ENCODE measurements around the gene FREY1. TPM values are rescaled to one million over a fixed set of nuclear protein-coding genes. Genes with fewer than 3 reads are reported as not detected.

The FREY1 gene
- total and polyA plus RNA-seq, 2 donors (not counting 1 experiment from before 2014, with no cell fraction given): 0.82 to 6.6 TPM

GRCh38 chr11:45920531-45921477 lies 13.7 kb upstream of the FREY1 start:
- Histone ChIP-seq H3K36me3 (replicated peaks in 1 of 2; ENCODE audit: control extremely low read depth in 1 of 2, control insufficient read depth in 1 of 2, extremely low read depth in 1 of 2, insufficient read depth in 2 of 2, low read length in 1 of 2) (peaks cover 0 to 17% of the 10 kb centered on the region in 2 experiments), H3K9me3 (ENCODE audit: control extremely low read depth in 1 of 3, control insufficient read depth in 2 of 3, insufficient read depth in 1 of 3, low read length in 2 of 3) (no peaks in the 10 kb centered on the region), H3K9ac (ENCODE audit: low read length) (no peak overlapping the region), H3K4me3 (ENCODE audit: control extremely low read depth in 1 of 5, extremely low read depth in 1 of 5, insufficient read depth in 1 of 5, low read depth in 2 of 5, low read length in 4 of 5) (peak overlapping the region in 1 of 5 experiments; percentile 92), H2AFZ (ENCODE audit: insufficient read depth, low read depth, low read length, poor library complexity, severe bottlenecking) (no peak overlapping the region), H3K27me3 (replicated peaks in 1 of 4; ENCODE audit: control extremely low read depth in 1 of 4, control insufficient read depth in 3 of 4, insufficient read depth in 4 of 4, low read length in 3 of 4) (no peaks in the 10 kb centered on the region), H3K79me2 (ENCODE audit: control insufficient read depth, insufficient read depth, low read length) (peaks cover 62% of the 10 kb centered on the region), H3K4me1 (ENCODE audit: control insufficient read depth in 2 of 2, insufficient read depth in 2 of 2, low read length in 2 of 2) (peaks cover 55 to 76% of the 10 kb centered on the region in 2 donors), H3K27ac (ENCODE audit: low read length in 2 of 2) (peak overlapping the region in 1 of 2 donors; percentile 62), H4K20me1 (ENCODE audit: control insufficient read depth, insufficient read depth, low read length, poor library complexity, severe bottlenecking) (peaks cover 29% of the 10 kb centered on the region), H3K4me2 (replicated peaks; ENCODE audit: low read depth, low read length, poor library complexity, severe bottlenecking) (peak overlapping the region; percentile 98)
- ChIA-PET POLR2A (interaction anchor here (9.1 kb wide), 1 partner anchor 13 kb away, joined by 162 read pairs; no protein-coding TSS in a partner anchor), CTCF (interaction anchor here (8.3 to 9.6 kb wide), 2 partner anchors 14 to 44 kb away, joined by 58 to 98 read pairs; no protein-coding TSS in a partner anchor)
- TF ChIP-seq EZH2 (IDR thresholded peaks at IDR 0.05; ENCODE audit: borderline replicate concordance, insufficient read depth, low read depth, low read length, poor library complexity, severe bottlenecking) (no peak), CTCF (IDR thresholded peaks at IDR 0.05) (no peak)
- Mint-ChIP-seq H3K9me3 (ENCODE audit: insufficient read depth) (no peaks in the 10 kb centered on the region), H3K4me3 (peak overlapping the region; percentile 83), H3K27me3 (no peaks in the 10 kb centered on the region), H3K4me1 (peaks cover 73% of the 10 kb centered on the region), H3K27ac (peak overlapping the region; percentile 94)
- intact Hi-C loops (cut with micrococcal nuclease): no loop called here
- ATAC-seq (ENCODE audit: low read depth): no peak
- DNase-seq: no peak
- 100% methylated on average over 4 of the region's 6 CpGs for WGBS (ENCODE audit: insufficient coverage)

All from B cell (primary cell).